Measurements from ENCODE around the gene CBFB. TPM values are rescaled to one million over a fixed set of nuclear protein-coding genes. Genes with fewer than 3 reads are reported as not detected.

Gene CBFB
- total and polyA plus RNA-seq, 9 of the 15 experiments (the other 6 are each of a cell fraction or from before 2014, with no cell fraction given): 22.0 to 112 (median 66.5) TPM

GRCh38 chr16:67093098-67093726 is 64.3 kb downstream of the CBFB start:
- FAIRE-seq: no peak
- no peak for DNase-seq (ENCODE audit: extremely low read depth in 1 of 4, low spot score in 3 of 4)
- no peaks in the 10 kb centered on the region for H3K9me3 ChIP-seq (replicated peaks; ENCODE audit: control insufficient read depth, insufficient read depth, low read depth, low read length)
- H3K9ac ChIP-seq (ENCODE audit: insufficient read depth in 1 of 2, low read depth in 2 of 2, low read length in 2 of 2): no peak overlapping the region
- H3K4me2 ChIP-seq (ENCODE audit: insufficient read depth, low read length): no peak overlapping the region
- WGBS (ENCODE audit: insufficient coverage, low coverage, missing lambda C conversion rate): 92% methylated on average over 4 of the region's 4 CpGs
- no peaks in the 10 kb centered on the region for H3K9me1 ChIP-seq (ENCODE audit: control insufficient read depth, insufficient read depth, low read length)
- CTCF ChIA-PET (ENCODE audit: low intra/inter-chr PET ratio): no interaction called here
- H3K27ac ChIP-seq (ENCODE audit: extremely low read depth, low read depth, low read length): no peak overlapping the region
- peaks cover 0 to 3% of the 10 kb centered on the region in 2 experiments; a peak in 1 of 5 replicates for H3K4me1 ChIP-seq (replicated peaks in 1 of 2; ENCODE audit: control insufficient read depth in 2 of 2, insufficient read depth in 2 of 2, low read length in 2 of 2)
- no peaks in the 10 kb centered on the region for H4K20me1 ChIP-seq (replicated peaks; ENCODE audit: control insufficient read depth, insufficient read depth, low read length)
- intact Hi-C loops (cut with micrococcal nuclease) (no loop called here), in situ Hi-C loops (cut with MboI) (loop anchor here (5.0 kb wide), 1 partner anchor 76 kb away; no protein-coding TSS in a partner anchor)
- H3K4me3 ChIP-seq: no peak overlapping the region
- no peaks in the 10 kb centered on the region for H3K79me2 ChIP-seq (ENCODE audit: control insufficient read depth, insufficient read depth, low read length)
- ATAC-seq: no peak
- no TSS peak for BruUV-seq (replicated peaks)
- POLR2A ChIA-PET: no interaction called here
- no peaks in the 10 kb centered on the region for H3K27me3 ChIP-seq (ENCODE audit: control insufficient read depth in 2 of 2, insufficient read depth in 2 of 2, low read length in 2 of 2)
- H3K36me3 ChIP-seq (ENCODE audit: control insufficient read depth, insufficient read depth, low read length): peaks cover 16% of the 10 kb centered on the region; the same call in 2 of the 3 replicates
- no peak overlapping the region for H2AFZ ChIP-seq (ENCODE audit: low read depth, low read length)
- TF ChIP-seq ZNF644 (tag; IDR thresholded peaks at IDR 0.05; ENCODE audit: low read depth) (no peak), ILF3 (IDR thresholded peaks at IDR 0.05; ENCODE audit: borderline replicate concordance) (no peak), FUS (optimal IDR thresholded peaks at IDR 0.05; ENCODE audit: low read depth, low read length) (no peak), ZBTB5 (IDR thresholded peaks at IDR 0.05) (no peak), NFATC3 (IDR thresholded peaks at IDR 0.05) (no peak), HIVEP1 (CRISPR knock-in tag; IDR thresholded peaks at IDR 0.05) (no peak), EWSR1 (IDR thresholded peaks at IDR 0.05; ENCODE audit: borderline replicate concordance, low read depth, partially characterized antibody) (no peak), KDM2B (CRISPR knock-in tag; IDR thresholded peaks at IDR 0.05) (no peak), ATF3 (IDR thresholded peaks at IDR 0.05) (no peak), ATF3 (CRISPR knock-in tag; conservative IDR thresholded peaks at IDR 0.05) (no peak), YBX1 (IDR thresholded peaks at IDR 0.05) (no peak)
